Mucosa of descending colon (tissue), 3 donors: Measurements from ENCODE around the gene IQCK. TPM values are rescaled to one million over a fixed set of nuclear protein-coding genes. Genes with fewer than 3 reads are reported as not detected.
A peak's percentile ranks its signal among the peaks of the same experiment; 100 is the strongest.

ENCODE experiments used
- ATAC-seq: fragments of 200-7000 bp; cut with Tn5 transposase; one replicate; pipeline ENCODE4 v1.9.1; 2020; ENCODE audit warnings: mild to moderate bottlenecking, moderate library complexity
- DNase-seq, 3 donors: peaks; one replicate each; pipeline ENCODE4 v3.0.0-alpha.2; 2020
- H3K36me3 ChIP-seq: fragments of 200-600 bp; one replicate; pipeline ENCODE4 v1.8.0; 2021; ENCODE audit warnings: low read depth, mild to moderate bottlenecking
- H3K4me1 ChIP-seq: fragments of 200-600 bp; one replicate; pipeline ENCODE4 v1.8.0; 2021; ENCODE audit warnings: low read depth, mild to moderate bottlenecking
- H3K4me3 ChIP-seq: fragments of 200-600 bp; one replicate; pipeline ENCODE4 v1.8.0; 2021; ENCODE audit warnings: mild to moderate bottlenecking
- H3K9me3 ChIP-seq: fragments of 200-600 bp; one replicate; pipeline ENCODE4 v1.8.0; 2021; ENCODE audit warnings: mild to moderate bottlenecking
- CTCF ChIP-seq: fragments of 200-600 bp; IDR thresholded peaks from one replicate; pipeline ENCODE4 v1.8.0; 2022; ENCODE audit warnings: antibody characterized with exemption, mild to moderate bottlenecking
- intact Hi-C, 2 donors: fragments of 100-400 bp; cut with DNase I in 1 of 2; cut with micrococcal nuclease in 1 of 2; formaldehyde crosslinking; loops; one replicate each; pipeline versions ENCODE4 v1.11.0 to v1.11.1; 2022; cut with DNase I, micrococcal nuclease
- total RNA-seq, 3 donors: library from RNA; stranded (reverse); fragmentation: NEBNext Ultra II Directional in 2 of 3; extraction: Animal tissue kit (Norgen Biotek cat#: 25700) in 2 of 3; gene quantifications; one replicate each; pipeline versions ENCODE4 v1.2.1 to v1.2.4, GENCODE V29; 2021 to 2023
- donor health status: DM: no; HTN: no; CAD: no; lungs with moderate emphysema.
- donor health status: DM: no; HTN: no; CAD: no.
- donor health status: DM: no; HTN: yes; CAD: no.

Gene IQCK
- total RNA-seq, 3 donors from 2014 or later, result 9.1 to 14.0 (median 12.0) TPM

GRCh38 chr16:19898924-19899604 is 181.0 kb downstream of the IQCK start:
- intact Hi-C loops, result loop anchor here in 1 of 2 donors (5.0 kb wide), 1 partner anchor 483 kb away; no protein-coding TSS in a partner anchor
- ATAC-seq (peak; percentile 70), DNase-seq (peak in 1 of 3 donors; percentile 74)

GRCh38 chr16:19899605-19899955 is 181.5 kb downstream of the IQCK start:
- DNase-seq (no peak), ATAC-seq (no peak)
- no peak for TF ChIP-seq CTCF
- H3K4me3 ChIP-seq, result no peak overlapping the region
- no peaks in the 10 kb centered on the region for H3K4me1 ChIP-seq
- intact Hi-C loops, result loop anchor here in 1 of 2 donors (5.0 kb wide), 1 partner anchor 483 kb away; no protein-coding TSS in a partner anchor
- no peaks in the 10 kb centered on the region for H3K36me3 ChIP-seq
- H3K9me3 ChIP-seq, result no peaks in the 10 kb centered on the region

More at GRCh38 chr16:19898924-19899604, 181.0 kb downstream of the IQCK start:
- H3K9me3 ChIP-seq, result no peaks in the 10 kb centered on the region
- no peaks in the 10 kb centered on the region for H3K36me3 ChIP-seq
- no peaks in the 10 kb centered on the region for H3K4me1 ChIP-seq
- TF ChIP-seq CTCF, result peak; percentile 19
- H3K4me3 ChIP-seq, result no peak overlapping the region

- intact Hi-C loops, result no loop called here
- ATAC-seq, result no peak
- H3K9me3 ChIP-seq, result no peaks in the 10 kb centered on the region
Observed at GRCh38 chr16:19901164-19901563, 183.1 kb downstream of the IQCK start.

GRCh38 chr16:19907161-19907992 is 189.3 kb downstream of the IQCK start:
- no peaks in the 10 kb centered on the region for H3K9me3 ChIP-seq
- DNase-seq (peak in 2 of 3 donors; percentile 68 to 70), ATAC-seq (peak; percentile 97)
- intact Hi-C loops, result loop anchor here in 1 of 2 donors (2.0 kb wide), 1 partner anchor 393 kb away; no protein-coding TSS in a partner anchor
- H3K36me3 ChIP-seq, result no peaks in the 10 kb centered on the region
- no peaks in the 10 kb centered on the region for H3K4me1 ChIP-seq
- no peak overlapping the region for H3K4me3 ChIP-seq
- TF ChIP-seq CTCF, result peak; percentile 94

More at GRCh38 chr16:19901164-19901563, 183.1 kb downstream of the IQCK start:
- no peaks in the 10 kb centered on the region for H3K4me1 ChIP-seq
- no peak overlapping the region for H3K4me3 ChIP-seq
- no peak for DNase-seq
- TF ChIP-seq CTCF, result no peak
- H3K36me3 ChIP-seq, result no peaks in the 10 kb centered on the region

Other genes with a start within 250 kb of the IQCK start
- 100 to 1,000 TPM in 2 of 3 donors, 10 to 100 TPM in 1; 90.5 to 125 (median 106) TPM for gene GDE1, start 196.2 kb upstream of the IQCK start, total RNA-seq
- gene CCP110, start 194.3 kb upstream of the IQCK start, total RNA-seq, result 10 to 100 TPM in 1 of 3 donors, 1 to 10 TPM in 2; 9.0 to 22.5 (median 9.6) TPM
- gene VPS35L, start 162.6 kb upstream of the IQCK start, total RNA-seq, result 10 to 100 TPM; 47.2 to 61.7 (median 61.4) TPM
- 10 to 100 TPM; 13.1 to 23.5 (median 20.7) TPM for gene KNOP1, start within 50 bp of the IQCK start, total RNA-seq
- 10 to 100 TPM in 1 of 3 donors, 1 to 10 TPM in 2; 2.8 to 14.6 (median 6.2) TPM for gene GPRC5B, start 166.6 kb downstream of the IQCK start, total RNA-seq